Kidney epithelial cell (primary cell): Measurements from ENCODE around the gene CRTAC1. TPM values are rescaled to one million over a fixed set of nuclear protein-coding genes. Genes with fewer than 3 reads are reported as not detected.

Source experiments
- DNase-seq: peaks from one replicate; pipeline ENCODE4 v3.0.0-alpha.2; 2010; ENCODE audit warnings: low read depth
- H3K27me3 ChIP-seq: 2 replicates; pipeline ENCODE4 v1.6.0; 2011; ENCODE audit warnings: low read length; ENCODE audit not compliant: control insufficient read depth, insufficient read depth
- H3K36me3 ChIP-seq: 2 replicates; pipeline ENCODE4 v1.5.1; 2011; ENCODE audit warnings: low read length; ENCODE audit not compliant: control insufficient read depth, insufficient read depth
- H3K4me3 ChIP-seq: 2 replicates; pipeline ENCODE4 v1.5.1; 2011; ENCODE audit warnings: low read depth, mild to moderate bottlenecking, control low read depth, low read length
- total RNA-seq: library from RNA; depleted of rRNA; stranded (reverse); fragments of >200 nt; gene quantifications from 2 replicates; pipeline ENCODE4 v1.2.3, GENCODE V29; 2015
- TF ChIP-seq, protein P1 (sequence below): IDR thresholded peaks from 2 replicates; pipeline ENCODE4 v1.5.1; 2011; ENCODE audit warnings: mild to moderate bottlenecking, moderate library complexity, low read length, control low read depth, inconsistent platforms; ENCODE audit not compliant: insufficient read depth, poor library complexity, severe bottlenecking

CRTAC1 gene
- total RNA-seq, 1 donor from 2014 or later, result 3.2 TPM

DNA sequence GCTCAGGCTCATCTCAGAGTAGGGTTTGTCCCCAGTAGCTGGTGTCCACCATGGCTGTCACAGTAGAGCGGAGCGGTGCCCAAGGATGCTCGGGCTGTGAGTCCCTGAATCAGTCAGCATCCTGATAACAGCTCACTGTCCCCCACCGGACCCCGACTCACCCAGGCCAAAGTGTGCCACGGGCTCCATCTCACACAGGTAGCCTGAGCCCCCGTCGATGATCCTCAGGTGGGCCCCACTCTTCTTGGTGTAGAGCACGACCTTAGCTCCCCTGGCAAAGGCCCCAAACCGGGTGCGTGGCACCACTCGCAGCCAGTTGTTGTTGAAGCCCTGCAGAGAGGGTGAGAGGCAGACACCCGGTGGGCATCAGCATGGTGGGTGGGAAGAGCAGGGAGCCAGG lies 135.3 kb downstream of the CRTAC1 start:
- TF ChIP-seq, protein P1, sequence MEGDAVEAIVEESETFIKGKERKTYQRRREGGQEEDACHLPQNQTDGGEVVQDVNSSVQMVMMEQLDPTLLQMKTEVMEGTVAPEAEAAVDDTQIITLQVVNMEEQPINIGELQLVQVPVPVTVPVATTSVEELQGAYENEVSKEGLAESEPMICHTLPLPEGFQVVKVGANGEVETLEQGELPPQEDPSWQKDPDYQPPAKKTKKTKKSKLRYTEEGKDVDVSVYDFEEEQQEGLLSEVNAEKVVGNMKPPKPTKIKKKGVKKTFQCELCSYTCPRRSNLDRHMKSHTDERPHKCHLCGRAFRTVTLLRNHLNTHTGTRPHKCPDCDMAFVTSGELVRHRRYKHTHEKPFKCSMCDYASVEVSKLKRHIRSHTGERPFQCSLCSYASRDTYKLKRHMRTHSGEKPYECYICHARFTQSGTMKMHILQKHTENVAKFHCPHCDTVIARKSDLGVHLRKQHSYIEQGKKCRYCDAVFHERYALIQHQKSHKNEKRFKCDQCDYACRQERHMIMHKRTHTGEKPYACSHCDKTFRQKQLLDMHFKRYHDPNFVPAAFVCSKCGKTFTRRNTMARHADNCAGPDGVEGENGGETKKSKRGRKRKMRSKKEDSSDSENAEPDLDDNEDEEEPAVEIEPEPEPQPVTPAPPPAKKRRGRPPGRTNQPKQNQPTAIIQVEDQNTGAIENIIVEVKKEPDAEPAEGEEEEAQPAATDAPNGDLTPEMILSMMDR, result no peak

DNA sequence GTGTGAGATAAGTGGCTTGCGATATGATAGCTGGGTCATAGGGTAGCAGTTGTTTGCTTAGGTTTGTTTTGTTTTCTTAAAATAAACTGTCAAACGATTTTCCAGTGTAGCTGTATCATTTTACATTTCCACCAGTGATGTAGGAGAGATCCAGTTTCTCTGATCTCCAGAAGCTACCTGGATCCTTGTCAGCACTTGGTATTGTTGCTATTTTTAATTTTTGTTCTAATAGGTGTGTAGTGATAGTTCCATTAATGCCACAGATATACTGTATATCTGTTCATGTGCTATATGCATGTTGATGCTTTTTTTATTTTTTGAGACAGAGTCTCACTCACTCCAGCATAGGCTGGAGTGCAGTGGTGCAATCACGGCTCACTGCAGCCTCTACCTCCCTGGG lies 136.3 kb downstream of the CRTAC1 start:
- TF ChIP-seq, protein P1, result no peak
- H3K4me3 ChIP-seq, result no peak overlapping the region
- H3K27me3 ChIP-seq, result no peaks in the 10 kb centered on the region
- H3K36me3 ChIP-seq, result no peaks in the 10 kb centered on the region
- DNase-seq, result no peak

More for the DNA sequence above, 135.3 kb downstream of the CRTAC1 start:
- DNase-seq, result no peak
- Histone ChIP-seq H3K4me3 (no peak overlapping the region), H3K27me3 (no peaks in the 10 kb centered on the region), H3K36me3 (no peaks in the 10 kb centered on the region)

DNA sequence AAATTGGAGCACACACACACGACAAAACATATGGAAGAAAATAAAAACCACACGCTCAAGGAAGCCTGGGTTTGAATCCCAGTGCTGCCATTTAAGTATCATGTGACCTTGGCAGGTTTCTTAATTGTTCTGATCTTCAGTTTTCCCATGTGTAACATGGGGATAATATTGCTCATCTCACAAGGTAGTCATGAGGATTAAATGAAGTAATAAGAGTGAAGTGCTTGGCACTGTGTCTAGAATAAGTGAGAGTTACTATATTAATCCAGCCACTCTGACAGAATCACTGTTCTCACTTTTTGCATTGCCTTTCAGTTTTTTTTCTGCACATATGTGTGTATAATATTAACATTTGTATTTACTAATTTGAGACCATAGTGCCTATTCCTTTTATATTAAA lies 137.5 kb downstream of the CRTAC1 start:
- Histone ChIP-seq H3K36me3 (no peaks in the 10 kb centered on the region), H3K4me3 (no peak overlapping the region), H3K27me3 (no peaks in the 10 kb centered on the region)
- DNase-seq, result no peak
- TF ChIP-seq, protein P1, result no peak

DNA sequence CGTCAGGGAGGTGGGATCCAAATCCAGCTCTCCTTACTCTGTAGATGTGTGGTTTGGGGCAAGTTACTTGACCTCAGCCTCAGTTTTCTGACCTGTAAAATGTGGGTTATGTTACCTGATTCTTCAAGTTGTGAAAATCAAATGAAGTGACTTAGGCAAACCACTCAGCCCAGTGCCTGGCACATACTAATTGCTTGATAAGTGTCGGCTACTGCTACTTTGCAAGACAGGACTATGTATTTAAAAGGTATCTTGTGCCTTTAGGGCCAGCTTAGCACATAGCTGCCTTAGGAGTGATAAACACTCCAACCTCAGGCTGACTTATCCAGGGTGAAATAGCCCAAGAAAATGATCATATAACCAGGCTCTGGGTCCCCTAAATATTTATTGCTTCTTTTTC lies 137.9 kb downstream of the CRTAC1 start:
- Histone ChIP-seq H3K4me3 (no peak overlapping the region), H3K27me3 (no peaks in the 10 kb centered on the region), H3K36me3 (no peaks in the 10 kb centered on the region)
- TF ChIP-seq, protein P1, result no peak
- DNase-seq, result no peak

DNA sequence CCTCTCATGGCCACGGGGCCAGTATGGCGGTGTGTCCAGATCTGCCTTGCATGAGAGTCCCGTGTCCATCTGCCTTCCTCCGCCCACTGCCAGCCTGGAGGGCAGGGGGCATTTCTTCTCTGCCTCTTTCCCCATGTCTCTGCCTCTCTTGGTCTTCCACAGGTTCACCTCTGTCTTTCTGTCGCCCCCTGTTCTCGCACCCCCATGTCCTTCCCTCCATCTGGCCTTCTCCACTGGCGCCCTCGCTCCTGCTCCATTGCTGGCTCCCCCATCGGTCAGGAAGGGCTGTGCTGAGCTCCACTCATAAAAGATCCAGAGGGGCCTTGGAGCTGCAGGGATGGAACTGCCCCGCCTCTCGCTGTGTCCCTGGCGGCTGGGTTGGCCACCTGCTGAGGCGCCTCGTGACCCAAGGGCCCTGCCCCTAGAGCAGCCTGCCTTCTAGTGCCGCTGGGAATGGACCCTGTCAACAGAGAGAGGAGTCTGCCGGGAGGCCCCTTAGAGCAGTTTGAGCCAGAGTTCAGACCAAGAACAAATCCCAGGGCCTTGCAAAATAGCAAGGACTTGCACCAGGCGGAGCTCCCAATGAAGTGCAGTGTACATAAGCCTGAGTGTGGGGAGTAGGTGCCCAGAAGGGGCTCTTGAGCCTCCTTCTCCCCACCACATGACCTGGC lies 138.8 kb downstream of the CRTAC1 start:
- Histone ChIP-seq H3K4me3 (no peak overlapping the region), H3K36me3 (no peaks in the 10 kb centered on the region), H3K27me3 (no peaks in the 10 kb centered on the region)
- TF ChIP-seq, protein P1, result no peak
- DNase-seq, result no peak
